AG09319 (cell line): ENCODE measurements around the gene MROH2A.
"Not testable (repeated sequence)": the region's sequence is repeated elsewhere in the genome, so short reads cannot be mapped to it uniquely, and the experiment has no call there.

Experiments
- DNase-seq: peaks from one replicate; pipeline ENCODE4 v3.0.0-alpha.2; 2010; ENCODE audit warnings: low read depth; ENCODE audit errors: extremely low read depth
- CTCF ChIP-seq: IDR thresholded peaks from 2 replicates; pipeline ENCODE4 v1.5.1; 2011; ENCODE audit warnings: low read depth, mild to moderate bottlenecking, inconsistent platforms, low read length, moderate library complexity

The MROH2A gene

GRCh38 chr2:233778030-233778429 is at the start of gene MROH2A:
Gene MROH2A (plus strand): TSS chr2:233778330. CDS start chr2:233779359, 1,029 bp downstream.
- no peak for TF ChIP-seq CTCF
- no peak for DNase-seq

DNA sequence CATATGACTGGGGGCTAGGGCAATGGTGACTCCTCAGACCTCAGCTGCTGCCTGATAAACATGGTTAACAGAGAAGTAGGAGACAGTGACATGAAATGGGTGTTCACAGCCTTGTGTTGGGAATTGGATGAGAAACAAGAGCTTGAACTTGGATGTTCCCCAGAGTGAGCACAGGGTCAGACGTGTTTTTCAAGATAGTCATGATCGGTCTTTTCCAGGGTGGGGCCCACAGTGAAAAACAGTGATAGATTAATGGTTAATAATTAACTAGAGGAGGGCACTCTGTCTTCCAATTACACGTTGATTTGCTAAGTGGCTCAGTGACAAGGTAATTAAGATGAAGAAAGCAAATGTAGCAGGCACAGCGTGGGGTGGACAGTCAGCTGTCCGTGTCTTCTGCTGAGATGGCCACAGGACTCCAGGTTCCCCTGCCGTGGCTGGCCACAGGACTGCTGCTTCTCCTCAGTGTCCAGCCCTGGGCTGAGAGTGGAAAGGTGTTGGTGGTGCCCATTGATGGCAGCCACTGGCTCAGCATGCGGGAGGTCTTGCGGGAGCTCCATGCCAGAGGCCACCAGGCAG is 49.3 kb upstream of the MROH2A start, which contains the start of gene UGT1A3:
Gene UGT1A3, plus strand, starts transcription at position 320 of the 579 bp plus-strand sequence. Its CDS starts 85 bp downstream, at position 405.
- DNase-seq = no peak
- TF ChIP-seq CTCF = no peak

- not testable (repeated sequence) for DNase-seq
These were observed 41.1 kb upstream of the MROH2A start for GRCh38 chr2:233736868-233737653.

GRCh38 chr2:233740870-233741269 is 37.3 kb upstream of the MROH2A start:
- no peak for DNase-seq
- no peak for TF ChIP-seq CTCF

GRCh38 chr2:233743464-233744259 is 34.5 kb upstream of the MROH2A start:
- TF ChIP-seq CTCF = no peak

GRCh38 chr2:233745073-233745755 is 32.9 kb upstream of the MROH2A start:
- no peak for DNase-seq

More at GRCh38 chr2:233743464-233744259, 34.5 kb upstream of the MROH2A start:
- DNase-seq = no peak

DNA sequence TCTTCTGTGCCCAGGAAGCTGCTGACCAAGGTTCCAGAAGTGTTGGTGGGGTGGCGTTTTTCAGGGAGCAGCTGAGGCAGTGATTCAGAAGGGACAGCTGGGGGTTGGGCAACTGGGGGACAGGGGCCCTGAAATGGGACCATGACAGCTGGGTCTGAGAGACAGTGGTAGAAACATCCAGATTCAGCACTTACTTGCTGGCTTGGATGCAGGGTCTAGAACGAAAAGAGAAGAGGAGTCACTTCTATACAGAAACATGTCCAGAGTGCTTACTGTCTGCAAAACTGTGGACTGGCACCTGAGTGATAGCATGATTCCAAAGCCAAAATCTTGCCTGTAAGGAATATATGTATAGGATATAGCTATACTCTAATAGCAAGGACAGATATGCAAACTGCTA is 32.3 kb upstream of the MROH2A start:
- DNase-seq = not testable (repeated sequence)

More at GRCh38 chr2:233745073-233745755, 32.9 kb upstream of the MROH2A start:
- TF ChIP-seq CTCF = no peak
